Activated naive CD8-positive, alpha-beta T cell treated with anti-CD3 and anti-CD28 coated beads for 36 hours (primary cell): ENCODE results near the gene ADAMTS15. TPM values are rescaled to one million over a fixed set of nuclear protein-coding genes. Genes with fewer than 3 reads are reported as not detected.

Experiments used
- DNase-seq: peaks from one replicate; pipeline ENCODE4 v3.0.0; 2021
- H3K27ac Mint-ChIP-seq: one replicate; pipeline ENCODE4 v1.8.0; 2022; ENCODE audit warnings: mild to moderate bottlenecking, moderate library complexity, mixed read lengths
- H3K27me3 Mint-ChIP-seq: one replicate; pipeline ENCODE4 v1.8.0; 2022; ENCODE audit warnings: mild to moderate bottlenecking, mixed read lengths
- H3K36me3 Mint-ChIP-seq: one replicate; pipeline ENCODE4 v1.8.0; 2021; ENCODE audit warnings: mild to moderate bottlenecking, mixed read lengths
- H3K4me1 Mint-ChIP-seq: one replicate; pipeline ENCODE4 v1.8.0; 2021; ENCODE audit warnings: mixed read lengths
- H3K4me3 Mint-ChIP-seq: one replicate; pipeline ENCODE4 v1.8.0; 2022; ENCODE audit warnings: mild to moderate bottlenecking, moderate library complexity, mixed read lengths
- H3K9me3 Mint-ChIP-seq: one replicate; pipeline ENCODE4 v1.8.0; 2022; ENCODE audit warnings: mixed read lengths
- total RNA-seq, 2 experiments: library from RNA; stranded (reverse); gene quantifications; one replicate each; pipeline ENCODE4 v1.2.3, GENCODE V29; 2021

Gene ADAMTS15
- total RNA-seq, 2 experiments from 2014 or later = not detected

DNA sequence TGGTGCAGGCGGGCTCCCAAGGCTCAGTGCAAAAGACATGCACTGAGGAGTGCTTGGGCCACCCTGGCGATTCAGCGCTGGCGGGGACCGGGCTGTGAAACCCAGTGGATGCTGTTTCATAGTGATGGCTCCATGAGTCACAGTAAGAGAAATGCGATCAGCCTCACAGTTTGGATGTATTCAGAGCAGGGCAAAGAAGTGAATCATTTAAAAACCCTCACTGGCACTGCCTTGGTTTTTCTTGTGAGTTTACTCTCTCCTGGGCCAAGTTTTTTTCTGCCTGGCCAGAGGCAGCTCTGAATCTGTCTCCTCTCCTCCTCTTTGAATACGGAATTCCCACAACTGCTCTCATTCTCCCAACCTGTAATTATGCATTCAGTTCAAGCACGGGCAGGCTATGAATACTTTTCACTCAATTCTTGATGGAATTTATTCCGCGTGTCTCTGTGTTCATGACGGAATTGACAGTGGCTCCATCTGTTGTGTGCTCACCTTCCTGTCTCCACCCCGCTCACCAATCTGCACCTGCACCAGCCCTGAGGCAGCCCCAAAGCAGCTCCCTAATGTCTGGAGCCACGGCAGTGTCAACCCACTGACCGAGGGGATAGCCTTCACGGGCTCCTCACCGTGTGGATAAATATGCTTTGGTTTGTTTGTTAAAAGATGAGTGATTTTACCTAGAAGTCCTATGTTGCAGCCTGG is 34.9 kb upstream of the ADAMTS15 start:
- no peak for DNase-seq
- Mint-ChIP-seq H3K4me3 (no peak overlapping the region), H3K27ac (no peak overlapping the region), H3K36me3 (no peaks in the 10 kb centered on the region), H3K27me3 (no peaks in the 10 kb centered on the region), H3K9me3 (no peaks in the 10 kb centered on the region), H3K4me1 (no peaks in the 10 kb centered on the region)

DNA sequence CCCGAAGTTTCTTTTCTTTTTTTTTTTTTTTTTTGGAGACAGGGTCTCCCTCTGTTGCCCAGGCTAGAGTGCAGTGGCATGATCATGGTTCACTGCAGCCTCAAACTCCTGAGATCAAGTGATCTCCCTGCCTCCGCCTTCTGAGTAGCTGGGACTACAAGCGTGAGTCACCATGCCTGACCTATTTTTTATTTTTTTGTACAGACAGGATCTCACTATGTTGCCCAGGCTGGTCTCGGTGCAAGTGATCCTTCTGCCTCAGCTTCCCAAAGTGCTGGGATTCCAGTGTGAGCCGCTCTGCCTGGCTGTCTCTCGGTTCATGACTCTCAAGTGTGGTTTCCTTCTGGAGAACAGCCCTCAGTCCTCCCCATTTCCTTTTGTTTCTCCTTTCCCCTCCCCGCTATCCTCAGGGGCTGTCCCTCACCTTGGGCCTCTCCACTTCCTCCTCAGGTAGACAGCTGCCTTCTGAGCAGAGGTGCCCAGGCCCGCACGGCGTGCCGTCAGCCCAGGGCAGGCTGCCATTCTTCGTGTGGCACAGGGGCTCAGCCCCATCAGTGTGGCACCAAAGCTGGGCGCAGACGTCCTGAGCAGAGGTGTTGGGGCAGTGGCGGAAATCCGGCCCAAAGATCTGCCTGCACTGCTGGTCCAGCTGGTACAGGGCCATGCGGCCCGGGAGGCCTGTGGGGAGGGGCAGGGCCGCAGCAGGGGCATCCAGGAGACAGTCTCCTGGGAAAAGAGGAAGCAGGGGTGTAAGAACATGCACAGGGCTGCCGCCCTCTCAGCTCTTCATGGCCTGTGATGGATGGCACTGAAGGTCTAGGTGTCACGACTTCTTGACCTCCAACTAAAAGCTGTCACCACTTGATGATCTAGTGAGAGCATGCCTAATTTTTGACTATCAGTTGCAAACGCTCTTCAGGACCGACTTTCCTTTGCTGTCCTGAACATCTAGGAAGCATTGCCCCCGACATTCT is 34.1 kb upstream of the ADAMTS15 start:
- H3K27me3 Mint-ChIP-seq = no peaks in the 10 kb centered on the region
- no peaks in the 10 kb centered on the region for H3K9me3 Mint-ChIP-seq
- H3K27ac Mint-ChIP-seq = no peak overlapping the region
- no peak for DNase-seq
- H3K4me3 Mint-ChIP-seq = no peak overlapping the region
- no peaks in the 10 kb centered on the region for H3K36me3 Mint-ChIP-seq
- H3K4me1 Mint-ChIP-seq = no peaks in the 10 kb centered on the region

DNA sequence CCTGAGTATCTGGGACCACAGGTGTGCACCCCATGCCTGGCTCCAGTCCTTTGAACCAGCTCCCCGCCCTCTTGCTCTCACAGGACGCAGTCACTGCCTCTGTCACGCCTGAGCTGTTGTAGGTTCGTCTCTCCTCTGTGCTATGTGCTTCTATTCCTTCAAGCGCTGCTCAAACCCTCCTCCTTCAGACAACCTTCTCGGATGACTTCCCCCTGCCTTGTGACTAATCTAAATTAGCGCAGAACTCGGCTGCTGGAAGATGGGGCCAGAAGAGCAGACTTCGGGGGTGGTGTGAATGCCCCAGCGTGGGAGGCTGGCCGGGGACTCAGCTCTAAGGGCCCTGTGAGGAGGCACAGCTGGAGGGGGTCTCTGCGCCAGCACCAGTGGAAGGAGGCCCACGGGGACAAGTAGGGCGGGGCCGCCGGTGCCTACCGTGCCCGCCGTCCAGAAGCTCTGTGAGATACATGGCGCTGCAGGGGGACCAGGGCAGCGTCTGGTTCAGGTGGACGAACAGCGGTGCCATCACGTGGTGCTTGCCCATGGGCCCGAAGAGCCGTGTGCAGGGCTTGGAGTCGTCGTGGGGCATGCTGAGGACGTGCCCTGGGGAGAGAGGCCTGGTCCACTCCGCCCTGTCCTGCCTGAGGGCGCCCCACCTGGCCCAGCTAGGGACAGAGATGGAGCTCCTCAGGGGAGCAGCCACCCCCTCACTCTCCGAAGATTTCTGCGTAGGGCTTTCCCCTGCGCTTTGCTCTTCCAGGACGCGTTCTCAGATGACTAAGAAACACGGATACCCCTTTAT is 32.5 kb upstream of the ADAMTS15 start:
- no peak for DNase-seq
- Mint-ChIP-seq H3K27me3 (peaks cover 6% of the 10 kb centered on the region), H3K9me3 (no peaks in the 10 kb centered on the region), H3K4me1 (no peaks in the 10 kb centered on the region), H3K4me3 (no peak overlapping the region), H3K36me3 (no peaks in the 10 kb centered on the region), H3K27ac (no peak overlapping the region)

DNA sequence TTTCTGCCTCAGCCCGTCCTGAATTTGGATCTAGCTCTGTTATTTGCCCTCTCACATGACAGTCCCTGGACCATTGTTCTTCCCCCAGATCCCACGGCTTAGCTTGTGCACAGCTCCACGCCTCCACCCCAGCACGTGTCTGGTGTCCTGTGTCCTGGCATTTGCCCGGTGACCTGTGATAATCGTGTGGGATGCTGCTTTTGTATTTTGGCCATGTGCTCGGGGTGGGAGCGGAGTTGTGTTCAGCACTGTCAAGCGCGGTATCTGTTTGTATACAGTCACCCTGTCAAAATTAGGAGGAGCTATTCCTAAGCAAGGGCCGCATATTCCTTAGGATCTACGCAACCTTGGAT is 31.9 kb upstream of the ADAMTS15 start:
- Mint-ChIP-seq H3K27me3 (peaks cover 7% of the 10 kb centered on the region), H3K27ac (no peak overlapping the region), H3K36me3 (no peaks in the 10 kb centered on the region), H3K4me3 (no peak overlapping the region), H3K4me1 (no peaks in the 10 kb centered on the region), H3K9me3 (no peaks in the 10 kb centered on the region)
- DNase-seq = no peak

DNA sequence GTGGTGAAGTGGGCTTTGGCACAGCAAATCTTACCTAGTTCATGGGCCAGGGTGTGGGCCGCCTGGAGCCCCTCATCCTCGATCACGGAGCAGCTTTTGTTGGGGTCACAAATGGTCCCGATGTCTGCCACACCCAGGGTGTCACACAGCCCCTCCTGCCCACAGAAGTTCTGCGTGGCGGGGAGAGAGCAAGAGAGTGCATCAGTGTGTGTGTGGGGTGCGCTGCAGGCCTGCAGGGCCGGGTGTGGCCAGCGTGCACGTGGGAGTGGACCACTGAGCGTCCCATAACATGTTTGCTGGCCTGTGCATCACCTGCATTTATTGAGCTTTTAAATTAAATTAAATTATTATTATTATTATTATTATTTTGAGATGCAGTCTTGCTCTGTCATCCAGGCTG is 31.5 kb upstream of the ADAMTS15 start:
- H3K36me3 Mint-ChIP-seq = no peaks in the 10 kb centered on the region

DNA sequence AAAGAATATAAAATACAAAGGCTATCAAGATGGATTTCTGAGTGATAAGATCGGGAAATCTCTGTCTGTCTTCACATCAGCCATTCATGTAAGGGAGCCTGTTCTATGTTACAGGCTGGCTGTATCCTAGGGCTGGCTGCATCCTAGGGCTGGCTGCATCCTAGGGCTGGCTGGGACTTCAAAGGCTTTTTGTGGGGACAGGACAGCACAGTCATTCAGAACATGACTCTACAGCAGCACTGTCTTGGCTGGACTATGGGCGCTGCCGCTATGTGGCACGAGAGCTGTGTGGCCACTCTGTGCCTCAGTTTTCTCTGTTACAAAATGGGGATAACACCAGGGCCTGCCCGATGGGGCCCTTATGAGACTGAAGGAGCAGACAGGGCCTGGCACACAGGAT is 30.2 kb upstream of the ADAMTS15 start:
- Mint-ChIP-seq H3K27ac (no peak overlapping the region), H3K4me1 (no peaks in the 10 kb centered on the region), H3K36me3 (no peaks in the 10 kb centered on the region), H3K9me3 (no peaks in the 10 kb centered on the region), H3K4me3 (no peak overlapping the region), H3K27me3 (peaks cover 13% of the 10 kb centered on the region)
- no peak for DNase-seq

More for the DNA sequence above, 31.5 kb upstream of the ADAMTS15 start:
- no peak overlapping the region for H3K4me3 Mint-ChIP-seq
- peaks cover 10% of the 10 kb centered on the region for H3K27me3 Mint-ChIP-seq
- H3K9me3 Mint-ChIP-seq = no peaks in the 10 kb centered on the region
- no peak overlapping the region for H3K27ac Mint-ChIP-seq
- no peaks in the 10 kb centered on the region for H3K4me1 Mint-ChIP-seq
- DNase-seq = no peak

DNA sequence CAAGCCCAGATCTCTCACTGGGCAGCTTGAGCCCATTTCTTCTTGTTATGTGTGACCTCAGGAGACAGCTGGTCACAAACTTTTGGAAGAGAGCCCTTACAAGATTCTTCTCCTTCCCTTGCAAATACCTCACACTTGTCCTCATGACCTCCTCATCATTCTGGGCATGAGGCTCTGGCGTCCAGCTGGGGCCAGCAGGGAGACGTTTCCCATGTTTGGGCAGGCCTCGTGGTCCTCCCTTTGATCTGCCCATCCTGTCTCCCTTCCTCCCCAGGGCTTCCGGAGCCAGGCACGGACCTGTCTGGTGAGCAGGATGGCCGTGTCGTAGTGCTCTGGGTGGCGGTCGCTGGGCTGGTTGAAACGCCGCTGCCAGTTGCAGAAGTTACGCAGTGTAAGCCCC is 29.7 kb upstream of the ADAMTS15 start:
- no peaks in the 10 kb centered on the region for H3K36me3 Mint-ChIP-seq
- no peak overlapping the region for H3K4me3 Mint-ChIP-seq
- DNase-seq = no peak
- H3K4me1 Mint-ChIP-seq = no peaks in the 10 kb centered on the region
- H3K9me3 Mint-ChIP-seq = no peaks in the 10 kb centered on the region
- peaks cover 14% of the 10 kb centered on the region for H3K27me3 Mint-ChIP-seq
- no peak overlapping the region for H3K27ac Mint-ChIP-seq

DNA sequence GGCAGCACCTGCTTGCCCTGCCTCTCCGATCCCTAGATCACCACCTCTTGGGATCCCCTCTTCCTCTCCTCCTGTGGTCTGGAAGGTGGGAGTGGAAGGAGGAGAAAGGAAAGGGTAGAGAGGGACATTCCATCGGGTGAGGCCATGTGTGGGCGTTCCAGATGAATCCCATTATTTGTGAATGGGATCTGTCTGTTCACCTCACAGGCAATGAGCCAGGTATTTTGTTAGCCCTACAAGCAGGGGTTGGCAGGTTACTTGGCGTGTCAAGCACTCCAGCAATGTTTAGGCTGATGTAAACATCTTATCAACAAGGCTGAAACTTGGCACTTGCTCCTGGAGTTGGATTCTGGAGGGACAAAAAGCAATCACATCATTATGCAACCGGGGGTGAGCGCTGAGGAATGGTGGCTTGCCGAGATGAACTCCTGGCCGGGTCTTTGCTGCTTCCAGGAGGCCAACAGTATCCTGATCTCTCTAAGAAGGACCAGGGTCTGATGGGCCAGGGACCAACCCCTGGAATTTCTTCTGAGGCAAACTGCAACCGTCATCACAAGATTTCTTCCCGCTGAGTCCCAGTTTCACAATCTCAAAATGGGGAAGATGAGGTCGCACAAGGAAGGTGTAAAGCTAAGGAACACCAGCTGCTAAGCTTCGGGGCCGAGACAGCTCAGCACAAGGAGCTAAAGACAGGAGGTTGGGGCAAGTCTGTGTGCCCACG is 27.8 kb upstream of the ADAMTS15 start:
- Mint-ChIP-seq H3K4me1 (no peaks in the 10 kb centered on the region), H3K27ac (no peak overlapping the region), H3K9me3 (no peaks in the 10 kb centered on the region), H3K4me3 (no peak overlapping the region), H3K36me3 (no peaks in the 10 kb centered on the region), H3K27me3 (peaks cover 26% of the 10 kb centered on the region)
- no peak for DNase-seq

DNA sequence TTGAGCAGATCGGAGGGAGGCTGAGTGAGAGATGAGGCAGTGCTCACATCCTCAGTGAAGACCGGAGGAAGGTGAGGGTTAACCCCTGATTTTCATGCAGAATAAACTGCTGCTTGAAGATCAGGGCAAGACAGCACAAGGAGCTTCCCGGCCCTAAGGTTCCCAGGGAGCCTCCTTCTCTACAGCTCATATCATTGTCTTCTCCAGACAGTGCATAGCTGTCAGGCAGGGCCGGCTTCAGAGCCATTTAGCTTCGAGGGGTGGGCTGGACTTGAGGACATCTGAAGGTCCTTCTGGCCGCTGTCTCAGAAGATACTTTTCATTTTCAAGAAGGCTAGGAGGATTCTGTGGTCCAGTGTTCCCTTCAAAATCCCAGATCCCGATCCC is 27.3 kb upstream of the ADAMTS15 start:
- H3K4me3 Mint-ChIP-seq = no peak overlapping the region
- no peak for DNase-seq

DNA sequence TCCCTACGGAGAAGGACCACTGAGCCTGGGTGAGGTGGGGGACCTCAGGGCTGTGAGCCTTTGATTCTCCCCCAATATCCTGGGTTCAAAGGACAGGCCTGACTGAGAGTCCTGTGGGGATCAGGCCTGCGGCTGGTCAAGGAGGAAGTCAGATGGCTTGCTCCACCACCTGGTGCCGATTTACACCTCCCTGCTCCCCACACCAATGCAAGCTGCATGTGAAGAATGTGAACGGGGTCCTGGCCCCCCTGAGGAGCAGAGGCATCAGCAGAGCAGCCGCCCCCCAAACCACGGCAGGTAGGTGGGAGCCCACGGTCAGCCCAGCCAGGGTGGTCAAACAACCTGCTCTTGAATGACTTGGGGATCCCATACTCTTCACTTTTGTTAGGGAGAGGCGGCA is 26.7 kb upstream of the ADAMTS15 start:
- Mint-ChIP-seq H3K27me3 (peaks cover 35% of the 10 kb centered on the region), H3K27ac (no peak overlapping the region), H3K36me3 (no peaks in the 10 kb centered on the region), H3K4me1 (no peaks in the 10 kb centered on the region), H3K9me3 (no peaks in the 10 kb centered on the region), H3K4me3 (no peak overlapping the region)
- DNase-seq = no peak

More for the DNA sequence above, 27.3 kb upstream of the ADAMTS15 start:
- Mint-ChIP-seq H3K9me3 (no peaks in the 10 kb centered on the region), H3K27ac (no peak overlapping the region), H3K36me3 (no peaks in the 10 kb centered on the region), H3K4me1 (no peaks in the 10 kb centered on the region), H3K27me3 (peaks cover 29% of the 10 kb centered on the region)

DNA sequence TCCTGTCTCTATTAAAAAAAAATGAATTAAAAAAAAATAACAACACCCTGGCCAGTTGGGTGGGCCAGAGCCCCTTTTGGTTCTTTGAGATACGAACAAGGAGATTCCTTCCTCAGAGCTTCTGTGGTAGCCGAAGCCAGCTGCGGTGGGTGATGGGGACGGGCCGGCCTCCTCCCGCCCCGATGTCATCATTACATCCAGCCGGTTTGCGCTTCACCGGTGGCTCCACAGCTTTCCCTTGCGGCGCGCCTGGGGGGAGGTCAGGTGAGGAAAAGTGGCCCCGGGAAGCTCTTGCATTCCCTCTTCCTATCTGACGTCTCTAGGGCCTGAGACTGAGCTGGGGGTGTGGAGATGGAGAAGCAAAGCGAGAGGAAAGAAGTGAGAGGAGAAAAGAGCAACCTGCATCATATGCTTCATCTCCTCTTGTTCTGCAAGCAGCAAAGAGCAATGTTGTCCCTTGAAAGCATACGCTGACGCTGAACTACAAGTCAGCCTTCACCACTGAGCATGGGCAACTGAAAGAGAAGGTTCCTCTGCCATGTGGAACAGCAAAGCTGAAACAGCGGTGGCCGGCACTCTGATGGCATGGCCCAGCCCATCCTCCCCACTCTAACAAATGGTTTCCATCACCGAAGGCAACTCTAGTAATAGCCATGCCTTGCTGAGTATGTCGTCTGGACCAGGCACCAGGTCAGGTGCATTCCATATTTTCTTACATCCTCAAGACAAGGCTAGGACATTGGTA is 26.0 kb upstream of the ADAMTS15 start:
- Mint-ChIP-seq H3K27ac (no peak overlapping the region), H3K4me1 (peaks cover 3% of the 10 kb centered on the region), H3K36me3 (no peaks in the 10 kb centered on the region), H3K27me3 (peaks cover 42% of the 10 kb centered on the region), H3K4me3 (no peak overlapping the region), H3K9me3 (no peaks in the 10 kb centered on the region)
- DNase-seq = no peak

DNA sequence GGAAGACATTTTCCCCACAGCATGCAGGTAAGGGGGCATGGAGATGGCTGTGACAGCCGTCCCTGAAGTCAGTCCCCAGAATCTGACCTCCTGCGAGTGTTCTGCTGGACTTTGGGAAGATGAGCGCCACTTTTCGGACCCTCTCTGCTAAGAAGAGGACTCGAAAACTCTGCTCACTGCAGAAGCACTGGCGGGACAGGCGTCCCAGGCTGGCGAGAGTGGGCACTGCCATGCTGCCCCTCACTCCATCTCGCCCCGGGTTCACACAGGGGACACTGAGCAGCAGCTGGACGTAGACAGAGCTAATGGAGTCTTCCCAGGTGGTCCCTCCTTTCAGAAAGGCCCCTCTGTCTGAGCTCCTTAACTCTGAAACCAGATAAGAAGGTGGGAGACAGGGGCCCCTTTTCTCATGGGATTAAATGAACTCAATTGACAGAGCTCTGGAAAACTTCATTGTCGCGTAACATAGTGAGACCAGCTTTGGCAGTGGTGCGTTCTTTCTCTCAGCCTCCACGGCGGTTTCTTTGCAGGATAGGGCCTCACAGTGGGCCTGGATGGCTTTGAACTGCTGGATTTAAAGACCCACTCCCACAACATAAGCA is 24.8 kb upstream of the ADAMTS15 start:
- Mint-ChIP-seq H3K27me3 (peaks cover 46% of the 10 kb centered on the region), H3K27ac (no peak overlapping the region), H3K36me3 (peaks cover 2% of the 10 kb centered on the region), H3K4me1 (peaks cover 3% of the 10 kb centered on the region), H3K4me3 (no peak overlapping the region), H3K9me3 (no peaks in the 10 kb centered on the region)
- no peak for DNase-seq

DNA sequence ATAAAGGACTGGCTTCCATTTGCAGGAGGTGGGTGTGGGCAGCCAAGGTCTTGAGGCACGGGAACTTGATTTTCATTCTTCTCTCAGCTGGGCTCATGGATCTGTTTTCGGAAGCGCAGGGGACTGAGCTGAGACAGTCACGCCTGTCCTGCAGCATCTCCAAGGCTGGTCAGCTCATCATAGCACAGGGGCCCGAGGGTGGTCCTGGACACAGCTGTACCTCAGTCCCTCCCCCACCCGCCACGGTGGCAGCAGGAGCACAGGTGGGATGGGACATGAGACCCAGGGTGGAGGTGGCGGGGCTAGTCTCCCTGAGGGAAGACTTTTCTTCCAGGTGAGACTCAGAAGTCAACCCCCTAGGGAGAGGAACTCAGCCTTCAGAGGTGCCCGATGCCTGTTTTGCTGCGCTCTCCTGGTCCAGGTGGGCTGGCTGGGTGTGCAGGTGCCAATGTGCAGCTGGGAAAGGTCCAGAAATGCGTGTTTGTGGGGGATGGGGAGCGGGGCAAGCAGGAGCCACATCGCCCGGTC is 23.8 kb upstream of the ADAMTS15 start:
- peaks cover 56% of the 10 kb centered on the region for H3K27me3 Mint-ChIP-seq
- DNase-seq = no peak
- no peak overlapping the region for H3K27ac Mint-ChIP-seq
- no peak overlapping the region for H3K4me3 Mint-ChIP-seq
- H3K9me3 Mint-ChIP-seq = no peaks in the 10 kb centered on the region
- H3K4me1 Mint-ChIP-seq = peaks cover 5% of the 10 kb centered on the region
- H3K36me3 Mint-ChIP-seq = peaks cover 2% of the 10 kb centered on the region
